Peyer's patch (tissue), 4 donors: Measurements from ENCODE around the gene RIMBP3C.
"Not testable (repeated sequence)": the region's sequence is repeated elsewhere in the genome, so short reads cannot be mapped to it uniquely, and the experiment has no call there.

Source experiments
- POLR2A ChIP-seq, 2 donors: fragments of 450-650 bp; IDR thresholded peaks; one replicate each; pipeline ENCODE4 v1.5.1; 2017; ENCODE audit warnings: antibody characterized with exemption in 2 of 2, mild to moderate bottlenecking in 2 of 2, moderate library complexity in 2 of 2
- TF ChIP-seq, protein P1 (sequence below), 6 experiments: fragments of 450-650 bp in 4 of 6; fragments of 200-600 bp in 2 of 6; sonication (generic) in 1 of 6; IDR thresholded peaks; one replicate each; pipeline ENCODE4 v1.5.1; 2017 to 2019; ENCODE audit warnings: antibody characterized with exemption in 6 of 6, mild to moderate bottlenecking in 3 of 6, moderate library complexity in 1 of 6

GRCh38 chr22:21514117-21514516 lies 37.1 kb downstream of the RIMBP3C start:
- TF ChIP-seq POLR2A (IDR thresholded peaks at IDR 0.05) = not testable (repeated sequence)
- TF ChIP-seq, protein P1, sequence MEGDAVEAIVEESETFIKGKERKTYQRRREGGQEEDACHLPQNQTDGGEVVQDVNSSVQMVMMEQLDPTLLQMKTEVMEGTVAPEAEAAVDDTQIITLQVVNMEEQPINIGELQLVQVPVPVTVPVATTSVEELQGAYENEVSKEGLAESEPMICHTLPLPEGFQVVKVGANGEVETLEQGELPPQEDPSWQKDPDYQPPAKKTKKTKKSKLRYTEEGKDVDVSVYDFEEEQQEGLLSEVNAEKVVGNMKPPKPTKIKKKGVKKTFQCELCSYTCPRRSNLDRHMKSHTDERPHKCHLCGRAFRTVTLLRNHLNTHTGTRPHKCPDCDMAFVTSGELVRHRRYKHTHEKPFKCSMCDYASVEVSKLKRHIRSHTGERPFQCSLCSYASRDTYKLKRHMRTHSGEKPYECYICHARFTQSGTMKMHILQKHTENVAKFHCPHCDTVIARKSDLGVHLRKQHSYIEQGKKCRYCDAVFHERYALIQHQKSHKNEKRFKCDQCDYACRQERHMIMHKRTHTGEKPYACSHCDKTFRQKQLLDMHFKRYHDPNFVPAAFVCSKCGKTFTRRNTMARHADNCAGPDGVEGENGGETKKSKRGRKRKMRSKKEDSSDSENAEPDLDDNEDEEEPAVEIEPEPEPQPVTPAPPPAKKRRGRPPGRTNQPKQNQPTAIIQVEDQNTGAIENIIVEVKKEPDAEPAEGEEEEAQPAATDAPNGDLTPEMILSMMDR (IDR thresholded peaks at IDR 0.05) = not testable (repeated sequence)
